Inflammatory macrophage treated with lipopolysaccharide for 1 hour (primary cell): ENCODE results near the gene COPRS.
A peak's percentile ranks its signal among the peaks of the same experiment; 100 is the strongest.

Experiments
- DNase-seq, 2 donors: peaks; one replicate each; pipeline ENCODE4 v3.0.0-alpha.2; 2020 to 2022

COPRS gene

GRCh38 chr17:31858642-31859486 lies at the start of gene COPRS:
TSS of gene COPRS (minus strand) at chr17:31859244. CDS start at chr17:31859199, 45 bp downstream.
- peak; percentile 76 to 81 for DNase-seq

GRCh38 chr17:31908386-31908785 lies 49.3 kb upstream of the COPRS start:
- no peak for DNase-seq

DNA sequence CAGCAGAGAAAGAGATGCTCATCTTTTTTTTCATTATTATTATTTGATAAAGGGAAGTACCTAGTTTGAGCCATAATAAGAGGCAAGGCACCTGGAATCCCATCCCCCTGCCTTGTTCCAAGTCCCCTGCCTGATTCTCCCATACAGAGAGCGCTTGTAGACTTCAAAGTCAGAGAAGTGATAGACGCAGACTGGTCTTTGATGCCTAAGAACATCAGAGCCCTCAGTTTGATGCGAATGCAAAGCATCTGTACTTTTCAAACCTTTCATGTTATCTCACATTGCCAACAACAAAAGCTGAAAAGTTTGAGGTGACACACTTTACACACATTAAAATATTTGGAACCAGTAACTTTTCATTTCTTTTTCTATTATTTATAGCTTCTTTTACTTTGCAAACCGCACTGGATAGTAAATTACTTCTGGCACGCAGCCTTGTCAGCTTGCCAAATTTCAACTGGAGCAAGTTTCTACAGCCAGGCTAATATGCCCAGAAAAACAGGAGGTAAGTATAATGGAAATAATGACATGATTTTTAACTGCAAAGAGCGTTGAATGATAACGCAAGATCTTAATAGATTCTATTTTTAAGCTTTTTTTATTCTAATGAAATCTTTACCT lies 48.4 kb upstream of the COPRS start:
- DNase-seq, result no peak

DNA sequence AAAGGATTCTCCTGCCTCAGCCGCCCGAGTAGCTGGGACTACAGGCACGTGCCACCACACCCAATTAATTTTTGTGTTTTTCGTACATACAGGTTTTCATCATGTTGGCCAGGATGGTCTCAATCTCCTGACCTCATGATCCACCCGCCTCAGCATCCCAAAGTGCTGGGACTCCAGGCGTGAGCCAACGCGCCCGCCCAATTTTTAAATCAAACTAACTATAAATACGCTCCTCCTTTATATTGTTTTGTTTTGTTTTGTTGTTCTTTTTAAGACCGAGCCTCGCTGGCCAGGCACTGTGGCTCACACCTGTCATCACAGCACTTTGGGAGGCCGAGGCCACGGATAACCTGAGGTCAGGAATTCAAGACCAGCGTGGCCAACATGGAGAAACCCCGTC lies 44.4 kb upstream of the COPRS start:
- DNase-seq, result no peak

DNA sequence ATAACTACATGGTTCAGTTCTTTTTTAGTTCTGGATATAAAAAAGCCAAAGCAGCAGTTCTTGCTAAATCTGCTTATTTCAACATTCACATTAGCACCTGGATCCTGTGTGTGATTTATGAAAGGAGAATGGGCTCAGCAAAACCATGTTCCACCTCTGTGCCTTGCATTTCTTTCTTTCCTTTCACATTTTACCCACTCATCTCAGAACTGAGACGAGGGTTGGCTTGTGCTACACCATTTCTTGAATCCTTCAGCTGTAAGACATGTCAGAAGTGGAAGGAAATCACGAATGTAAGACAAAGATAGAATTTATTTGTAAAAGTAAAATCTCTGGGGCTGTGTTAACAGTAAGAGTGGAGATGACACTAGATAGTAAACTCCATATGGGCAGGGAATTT lies 43.6 kb upstream of the COPRS start:
- no peak for DNase-seq

- peak in 1 of 2 donors; percentile 22 for DNase-seq
Observed at GRCh38 chr17:31900877-31901276, 41.8 kb upstream of the COPRS start.

GRCh38 chr17:31888124-31888523 lies 29.1 kb upstream of the COPRS start:
- peak; percentile 51 to 57 for DNase-seq

GRCh38 chr17:31882571-31882970 lies 23.5 kb upstream of the COPRS start:
- DNase-seq, result peak; percentile 10 to 17

DNA sequence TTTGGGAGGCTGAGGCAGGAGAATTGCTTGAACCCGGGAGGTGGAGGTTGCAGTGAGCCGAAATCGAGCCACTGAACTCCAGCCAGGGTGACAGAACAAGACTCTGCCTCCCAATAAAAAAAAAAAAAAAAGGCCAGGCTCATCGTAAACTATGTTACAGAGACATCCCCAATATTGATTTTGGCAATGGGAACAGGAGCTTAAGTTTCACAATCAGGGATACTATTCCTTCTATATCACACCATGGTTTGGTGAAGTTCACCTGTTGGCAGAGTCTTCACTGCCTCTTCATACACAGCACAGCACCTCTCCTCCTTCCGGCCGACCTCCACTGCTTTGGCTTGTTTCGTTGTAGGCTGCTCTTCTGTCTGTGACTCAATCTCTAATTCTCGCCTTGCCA lies 21.3 kb upstream of the COPRS start:
- DNase-seq, result no peak

- DNase-seq, result no peak
Observed at GRCh38 chr17:31878703-31879073, 19.6 kb upstream of the COPRS start.

GRCh38 chr17:31877911-31878702 lies 19.1 kb upstream of the COPRS start:
- no peak for DNase-seq

DNA sequence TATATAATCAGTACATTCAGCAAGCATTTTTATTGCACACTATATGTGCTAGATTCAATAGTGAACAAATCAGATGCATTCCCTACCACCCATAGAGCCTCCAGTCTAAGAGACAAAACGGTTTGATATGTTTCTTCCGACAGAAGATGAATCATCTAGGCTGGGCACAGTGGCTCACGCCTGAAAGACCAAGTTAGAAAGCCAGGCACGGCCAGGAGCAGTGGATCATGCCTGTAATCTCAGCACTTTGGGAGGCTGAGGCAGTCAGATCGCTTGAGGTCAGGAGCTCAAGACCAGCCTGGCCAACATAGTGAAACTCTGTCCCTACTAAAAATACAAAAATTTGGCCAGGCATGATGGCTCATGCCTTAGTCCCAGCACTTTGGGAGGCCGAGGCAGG lies 18.3 kb upstream of the COPRS start:
- DNase-seq, result no peak

DNA sequence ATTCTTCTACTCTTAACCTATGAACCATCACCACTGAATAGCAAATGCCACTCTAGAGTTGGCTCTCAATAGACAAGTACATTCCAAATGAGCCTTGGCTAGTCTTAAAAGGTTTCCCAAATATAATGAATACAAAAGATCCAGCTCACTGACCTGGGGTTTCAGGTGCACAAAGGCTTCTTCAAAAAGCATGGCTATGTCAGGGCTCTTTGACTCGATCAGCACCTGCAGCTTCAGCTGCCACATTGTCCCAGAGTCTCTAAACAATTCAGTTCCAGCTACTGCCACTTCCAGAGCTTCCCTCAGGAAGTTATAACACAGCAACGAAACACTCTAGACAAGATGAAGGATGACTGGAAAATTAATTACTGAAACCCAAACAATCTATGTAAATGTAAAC lies 16.0 kb upstream of the COPRS start:
- no peak for DNase-seq

GRCh38 chr17:31869797-31870568 lies 10.9 kb upstream of the COPRS start:
- no peak for DNase-seq

DNA sequence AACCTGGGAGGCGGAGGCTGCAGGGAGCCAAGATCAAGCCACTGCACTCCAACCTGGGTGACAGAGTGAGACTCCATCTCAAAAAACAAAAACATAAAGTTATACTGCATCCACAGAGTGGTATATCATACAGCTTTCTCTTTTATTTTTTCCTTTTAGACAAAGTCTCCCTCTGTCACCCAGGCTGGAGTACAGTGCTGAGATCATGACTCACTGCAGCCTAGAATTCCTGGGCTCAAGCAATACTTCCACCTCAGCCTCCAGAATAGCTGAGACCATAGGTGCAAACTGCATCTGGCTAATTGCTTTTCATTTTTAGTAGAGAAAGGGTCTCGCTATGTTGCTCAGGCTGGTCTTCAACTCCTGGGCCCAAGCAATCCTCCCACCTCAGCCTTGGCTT lies 10.0 kb upstream of the COPRS start:
- DNase-seq, result no peak

GRCh38 chr17:31859487-31860008 lies 504 bp upstream of the COPRS start:
- no peak for DNase-seq

DNA sequence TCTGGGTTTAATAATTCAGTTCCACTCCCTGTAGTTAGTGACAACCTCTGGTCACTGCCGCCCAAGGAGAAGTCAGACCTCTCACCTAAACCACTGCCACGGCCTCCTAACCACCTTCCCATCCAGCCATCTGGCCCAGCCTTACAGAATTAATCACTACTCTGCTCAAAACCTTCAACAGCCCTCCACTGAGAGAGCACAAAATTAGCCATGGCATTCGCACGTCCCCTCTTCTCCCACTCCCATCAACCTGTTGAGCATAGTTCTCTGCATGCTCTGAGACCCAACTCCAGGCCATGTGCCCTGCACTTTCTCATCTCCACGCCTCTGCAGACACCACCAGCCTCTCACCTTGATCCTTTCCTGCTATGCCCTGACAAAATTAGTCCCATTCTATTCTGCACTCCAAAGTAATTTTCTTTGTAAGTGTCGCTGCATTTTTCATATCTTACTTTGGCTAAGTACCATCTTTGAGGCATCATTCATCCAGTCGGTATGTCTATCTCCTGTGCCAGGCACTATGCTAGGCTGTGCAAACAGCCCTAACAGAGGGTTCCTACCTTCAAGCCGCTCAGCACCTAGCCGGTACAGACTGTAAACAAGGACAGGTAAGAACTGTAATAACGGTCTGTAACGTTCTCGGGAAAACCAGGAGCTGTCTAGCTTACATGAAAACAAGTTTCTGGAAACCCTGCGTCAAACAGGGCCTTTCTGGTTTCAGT lies 963 bp downstream of the COPRS start:
- DNase-seq, result no peak

DNA sequence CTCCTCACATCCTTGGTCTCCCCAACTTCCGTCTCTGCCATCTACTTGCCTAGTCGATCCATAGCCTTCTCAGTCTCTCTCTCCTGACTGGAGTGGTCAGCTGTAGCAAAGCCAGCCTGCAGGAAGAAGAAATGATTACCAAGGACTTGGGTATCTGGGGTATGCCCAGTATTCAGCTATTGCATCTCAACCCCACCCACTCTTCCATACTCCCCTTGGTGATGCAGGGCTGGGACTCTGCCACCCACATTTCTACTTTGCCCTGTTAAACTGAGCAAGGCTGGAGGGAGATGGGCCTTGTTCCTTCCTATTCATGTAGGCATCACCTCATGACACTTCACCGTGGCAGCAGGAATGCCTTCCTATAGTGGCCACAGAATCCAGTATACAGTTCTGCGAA lies 2.3 kb downstream of the COPRS start:
- peak in 1 of 2 donors; percentile 21 for DNase-seq

DNA sequence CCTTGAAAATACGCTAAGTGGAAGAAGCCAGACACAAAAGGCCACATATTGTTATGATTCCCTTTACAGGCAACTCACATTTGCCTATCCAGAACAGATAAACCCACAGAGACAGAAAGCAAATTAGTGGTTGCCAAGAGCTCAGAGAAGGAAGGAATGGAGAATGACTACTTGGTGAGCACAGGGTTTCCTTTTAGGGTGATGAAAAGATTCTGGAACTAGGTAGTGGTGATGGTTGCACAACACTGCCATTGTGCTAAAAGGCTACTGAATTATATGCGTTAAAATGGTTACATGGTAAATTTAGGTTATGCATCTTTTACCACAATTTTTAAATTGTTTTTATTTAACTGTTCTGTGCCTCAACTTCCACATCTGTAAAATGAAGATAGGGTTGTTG lies 4.4 kb downstream of the COPRS start:
- no peak for DNase-seq

DNA sequence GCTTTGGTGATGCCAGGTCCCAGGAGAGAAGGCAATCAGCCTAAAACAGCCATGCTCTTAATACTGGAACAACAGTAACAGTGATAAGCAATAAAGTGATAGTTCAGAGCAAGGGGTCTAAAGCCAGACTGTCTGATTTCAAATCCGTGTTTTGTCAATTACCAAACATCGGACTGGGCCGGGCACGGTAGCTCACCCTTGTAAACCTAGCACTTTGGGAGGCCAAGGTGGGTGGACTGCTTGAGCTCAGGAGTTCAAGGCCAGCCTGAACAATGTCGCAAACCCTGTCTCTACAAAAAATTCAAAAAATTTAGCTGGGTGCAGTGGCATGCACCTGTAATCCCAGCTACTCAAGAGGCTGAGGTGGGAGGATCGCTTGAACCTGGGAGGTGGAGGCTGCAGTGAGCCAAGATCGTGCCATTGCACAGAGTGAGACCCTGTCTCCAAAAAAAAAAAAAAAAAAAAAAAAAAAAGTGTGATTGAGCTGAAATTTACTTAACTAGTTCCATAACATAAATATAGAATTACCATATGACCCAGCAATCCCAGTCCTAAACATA lies 5.1 kb downstream of the COPRS start:
- DNase-seq, result no peak

DNA sequence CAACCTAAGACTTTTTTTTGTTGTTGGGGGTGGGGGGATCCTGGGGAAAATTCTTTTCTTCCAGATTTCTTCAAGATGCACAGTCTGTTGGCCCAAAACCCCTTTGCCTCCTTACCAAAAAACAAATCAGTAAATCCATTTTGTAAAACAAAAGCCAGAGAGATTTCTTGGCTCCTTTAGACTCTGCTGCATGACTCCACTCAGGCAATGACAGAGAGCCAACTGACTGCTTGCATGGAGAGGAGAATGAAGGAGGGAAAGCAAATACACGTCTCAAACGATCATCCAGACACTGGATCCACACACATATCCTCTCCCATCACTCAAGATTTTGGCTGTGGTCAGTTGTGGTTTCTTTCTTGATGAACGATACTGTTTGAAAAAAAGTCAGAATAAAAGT lies 13.8 kb downstream of the COPRS start:
- no peak for DNase-seq
